ENCODE data around the gene CNTN5.

CNTN5 gene

GRCh38 chr11:99505831-99506230 lies 485.1 kb downstream of the CNTN5 start:
- no peak for DNase-seq (ENCODE audit: low spot score)

DNA sequence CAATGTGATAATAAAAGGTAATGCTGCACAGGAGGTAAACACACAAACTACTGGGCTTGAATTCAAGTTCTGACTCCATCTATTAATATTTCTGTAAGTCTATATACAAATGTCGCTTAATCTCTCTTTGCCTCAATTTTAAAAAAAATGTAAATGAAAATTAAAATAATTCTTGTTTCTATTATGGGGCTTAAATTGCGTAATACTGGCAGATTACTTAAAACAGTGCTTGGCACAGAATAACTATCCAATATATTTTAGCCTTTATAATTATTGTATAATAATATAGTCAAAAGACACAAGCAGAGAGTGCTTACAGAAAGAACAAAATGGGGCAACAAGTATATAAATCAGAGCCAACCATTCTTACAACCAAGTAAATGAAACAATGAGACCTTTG lies 489.1 kb downstream of the CNTN5 start:
- no peak for DNase-seq (ENCODE audit: low spot score)

GRCh38 chr11:99513368-99513767 lies 492.6 kb downstream of the CNTN5 start:
- DNase-seq (ENCODE audit: low spot score), result no peak

GRCh38 chr11:99519095-99519494 lies 498.3 kb downstream of the CNTN5 start:
- no peak for DNase-seq (ENCODE audit: low spot score)

- no peak for DNase-seq (ENCODE audit: low spot score)
These were observed 501.9 kb downstream of the CNTN5 start for GRCh38 chr11:99522467-99523173.

DNA sequence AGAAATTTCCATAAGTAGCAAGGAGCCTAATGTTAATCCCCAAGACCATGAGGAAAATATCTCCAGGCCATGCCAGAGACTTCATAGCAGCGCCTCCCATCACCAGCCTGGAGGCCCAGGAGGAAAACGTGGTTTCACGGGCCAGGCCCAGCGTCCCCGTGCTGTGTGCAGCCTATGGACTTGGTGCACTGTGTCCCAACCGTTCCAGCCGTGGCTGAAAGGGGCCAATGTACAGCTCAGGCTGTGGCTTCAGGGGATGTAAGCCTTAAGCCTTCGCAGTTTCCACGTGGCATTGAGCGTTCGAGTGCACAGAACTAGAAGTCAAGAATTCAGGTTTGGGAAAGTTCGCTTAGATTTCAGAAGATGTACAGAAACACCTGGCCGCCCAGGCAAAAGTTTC lies 510.7 kb downstream of the CNTN5 start:
- no peak for DNase-seq (ENCODE audit: low spot score)

GRCh38 chr11:99534812-99535211 lies 514.1 kb downstream of the CNTN5 start:
- DNase-seq (ENCODE audit: low spot score), result no peak

GRCh38 chr11:99535406-99535805 lies 514.7 kb downstream of the CNTN5 start:
- no peak for DNase-seq (ENCODE audit: low spot score)

DNA sequence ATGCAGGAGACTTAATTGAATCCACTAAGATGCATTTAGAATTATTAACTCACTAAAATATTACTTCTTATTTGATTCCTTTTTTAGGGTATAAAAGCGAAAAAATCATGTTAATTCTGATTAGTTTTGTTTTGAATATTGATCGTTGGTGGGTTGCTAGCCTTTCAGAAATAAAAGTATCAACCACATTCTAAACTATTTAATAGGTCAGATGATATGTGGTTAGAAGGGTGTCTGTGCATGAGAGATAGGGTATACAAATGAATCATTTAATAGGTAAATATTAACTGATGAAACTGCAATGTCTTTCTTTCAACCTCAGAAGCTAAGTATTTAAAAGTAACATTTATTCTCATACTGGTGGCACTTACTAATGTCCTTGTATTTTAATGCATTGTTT lies 515.1 kb downstream of the CNTN5 start:
- no peak for DNase-seq (ENCODE audit: low spot score)

- DNase-seq (ENCODE audit: low spot score), result no peak
These were observed 516.9 kb downstream of the CNTN5 start for GRCh38 chr11:99537681-99538080.

GRCh38 chr11:99545616-99546015 lies 524.9 kb downstream of the CNTN5 start:
- DNase-seq (ENCODE audit: low spot score), result no peak

DNA sequence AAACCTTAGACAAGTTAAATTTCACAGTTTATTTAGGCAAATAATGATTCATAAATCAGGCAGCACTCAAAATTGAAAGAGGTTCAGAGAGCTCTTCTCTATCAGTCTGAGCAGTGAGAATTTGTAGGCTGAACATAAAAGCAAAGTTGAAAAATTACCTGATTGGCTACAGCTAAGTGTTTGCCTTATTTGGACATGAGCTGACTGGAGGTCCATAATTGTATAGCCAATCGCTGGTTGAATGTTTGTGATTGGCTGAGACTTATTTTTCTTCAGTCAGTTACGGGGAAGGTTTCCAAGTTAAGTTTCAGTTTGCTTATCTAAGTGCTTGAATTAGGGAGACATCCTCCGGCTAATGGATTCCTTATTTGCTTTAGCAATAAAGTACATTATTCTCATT lies 527.5 kb downstream of the CNTN5 start:
- no peak for DNase-seq (ENCODE audit: low spot score)

GRCh38 chr11:99554232-99554903 lies 533.6 kb downstream of the CNTN5 start:
- DNase-seq (ENCODE audit: low spot score), result no peak

- DNase-seq (ENCODE audit: low spot score), result no peak
These were observed 534.7 kb downstream of the CNTN5 start for GRCh38 chr11:99555486-99555885.

DNA sequence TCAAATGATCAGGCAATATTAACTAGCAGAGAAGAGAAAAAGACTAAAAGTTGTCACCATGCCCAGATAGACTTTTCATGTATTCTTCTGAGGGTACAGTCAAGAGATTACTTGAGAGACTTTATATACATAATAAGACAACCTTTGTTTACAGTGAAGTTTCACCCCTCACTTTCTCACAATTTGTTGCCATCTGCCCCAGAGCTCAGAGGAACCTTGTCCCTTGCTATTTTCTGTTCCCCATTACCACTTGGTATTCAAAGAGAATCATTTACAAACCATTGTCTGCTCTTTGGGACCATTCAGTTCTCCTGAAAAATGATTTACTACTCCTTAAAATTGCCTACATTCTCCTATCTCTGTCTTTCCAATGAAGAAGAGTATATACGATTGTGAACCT lies 544.6 kb downstream of the CNTN5 start:
- DNase-seq (ENCODE audit: low spot score), result no peak

GRCh38 chr11:99567334-99567956 lies 546.7 kb downstream of the CNTN5 start:
- peak; percentile 24 for DNase-seq (ENCODE audit: low spot score)

GRCh38 chr11:99568808-99569207 lies 548.1 kb downstream of the CNTN5 start:
- DNase-seq (ENCODE audit: low spot score), result no peak

DNA sequence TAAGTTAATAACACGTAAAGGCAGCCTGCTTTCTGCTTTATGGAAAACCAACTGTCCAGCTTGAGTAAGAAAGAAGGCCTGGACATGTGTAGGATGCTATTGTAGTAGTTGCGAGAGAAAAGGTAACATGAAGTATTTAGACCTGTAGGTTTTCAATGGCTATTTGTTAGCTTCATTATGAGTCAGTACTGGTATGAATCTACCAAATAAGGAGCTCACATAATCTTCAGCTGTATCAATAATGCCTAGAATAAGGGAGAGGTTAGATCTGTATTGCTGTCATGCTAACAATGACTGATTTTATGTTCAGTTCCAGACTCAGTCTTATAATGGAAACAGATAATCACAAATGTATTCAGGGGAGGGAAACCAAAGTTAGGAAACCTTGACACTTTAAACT lies 550.3 kb downstream of the CNTN5 start:
- DNase-seq (ENCODE audit: low spot score), result no peak

DNA sequence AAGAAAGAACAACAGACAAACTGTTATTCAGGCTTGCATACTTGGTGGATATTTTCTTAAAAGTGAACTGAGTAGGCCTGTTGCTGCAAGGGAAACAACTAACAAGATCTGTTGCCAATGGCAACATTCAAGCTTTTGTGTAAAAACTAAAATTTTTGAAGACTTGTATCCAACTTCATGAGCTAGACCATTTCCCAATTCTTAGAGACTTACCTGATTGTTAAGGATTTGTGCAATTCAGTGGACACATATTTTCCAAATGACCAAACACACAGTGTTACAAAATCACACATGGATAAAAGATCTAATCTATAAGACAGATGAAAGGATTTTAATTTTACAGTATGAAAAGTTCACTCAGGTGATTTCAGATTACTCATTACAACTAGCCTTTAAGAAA lies 564.1 kb downstream of the CNTN5 start:
- DNase-seq (ENCODE audit: low spot score), result no peak

DNA sequence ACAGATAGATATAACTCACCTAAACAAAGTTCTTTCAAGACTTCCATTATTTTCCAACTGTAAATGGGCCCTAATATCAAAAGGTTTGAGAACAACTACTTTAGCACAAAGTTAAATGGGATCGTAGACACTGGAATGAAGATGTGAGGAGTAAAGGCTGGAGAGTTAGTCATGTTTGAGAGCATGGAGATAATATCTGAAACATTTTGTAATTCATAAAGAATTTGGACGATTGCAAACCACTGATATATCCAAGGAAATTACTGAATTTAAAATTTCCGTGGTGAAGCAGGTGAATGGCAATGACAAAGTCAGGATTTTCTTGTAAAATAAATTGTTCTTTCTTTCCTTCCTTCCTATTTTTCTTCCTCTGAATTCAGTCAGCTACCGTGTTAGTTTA lies 564.9 kb downstream of the CNTN5 start:
- no peak for DNase-seq (ENCODE audit: low spot score)

GRCh38 chr11:99589771-99590170 lies 569.0 kb downstream of the CNTN5 start:
- DNase-seq (ENCODE audit: low spot score), result no peak

GRCh38 chr11:99592266-99592665 lies 571.5 kb downstream of the CNTN5 start:
- no peak for DNase-seq (ENCODE audit: low spot score)

DNA sequence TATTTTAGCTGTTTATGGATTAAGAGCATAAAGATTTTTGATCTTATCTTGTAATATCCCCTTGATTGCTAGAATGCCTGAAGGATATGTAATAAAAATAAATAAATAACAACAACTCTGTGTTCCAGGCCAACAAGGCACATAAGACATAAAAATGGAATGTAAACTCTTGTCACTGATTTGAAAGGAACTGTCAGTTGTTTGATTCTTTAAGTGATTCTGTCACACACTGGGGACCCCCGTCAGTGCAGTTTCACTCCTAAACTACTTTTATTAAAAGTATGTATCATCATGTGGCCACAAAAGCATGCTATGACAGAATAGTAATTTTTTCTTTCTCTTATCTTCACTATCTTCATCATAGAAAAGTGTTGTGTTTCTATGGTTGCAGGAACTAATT lies 572.4 kb downstream of the CNTN5 start:
- DNase-seq (ENCODE audit: low spot score), result no peak
